ENCODE results near the gene CD84.

GRCh38 chr1:160628799-160629263 lies 49.5 kb upstream of the CD84 start:
- no peak for TF ChIP-seq GATA2 (IDR thresholded peaks at IDR 0.05; ENCODE audit: low read depth, low read length)
- no peak for TF ChIP-seq GATA3 (IDR thresholded peaks at IDR 0.05; ENCODE audit: low read depth, low read length)
